Effector memory CD4-positive, alpha-beta T cell (primary cell): ENCODE results near the gene CISD1.
A peak's percentile ranks its signal among the peaks of the same experiment; 100 is the strongest.

Source experiments
- DNase-seq, 3 donors: peaks; one replicate each; pipeline ENCODE4 v3.0.0-alpha.2; 2020
- H3K27ac ChIP-seq: 2 replicates; pipeline ENCODE4 v1.7.0; 2013; ENCODE audit warnings: mild to moderate bottlenecking, low read length, moderate library complexity; ENCODE audit not compliant: insufficient read depth, poor library complexity, severe bottlenecking
- H3K27me3 ChIP-seq: replicated peaks from 2 replicates; pipeline ENCODE4 v1.7.0; 2013; ENCODE audit warnings: mild to moderate bottlenecking, low read length; ENCODE audit not compliant: insufficient read depth, control insufficient read depth, poor library complexity, severe bottlenecking
- H3K36me3 ChIP-seq: 2 replicates; pipeline ENCODE4 v1.7.0; 2013; ENCODE audit warnings: mild to moderate bottlenecking, low read length, moderate library complexity; ENCODE audit not compliant: control insufficient read depth, insufficient read depth
- H3K4me1 ChIP-seq: 2 replicates; pipeline ENCODE4 v1.7.0; 2013; ENCODE audit warnings: low read length, mild to moderate bottlenecking; ENCODE audit not compliant: control insufficient read depth, insufficient read depth, poor library complexity, severe bottlenecking
- H3K4me3 ChIP-seq: 2 replicates; pipeline ENCODE4 v1.7.0; 2013; ENCODE audit warnings: low read length, low read depth, mild to moderate bottlenecking; ENCODE audit not compliant: insufficient read depth, poor library complexity, severe bottlenecking
- H3K9me3 ChIP-seq: 2 replicates; pipeline ENCODE4 v1.7.0; 2013; ENCODE audit warnings: mild to moderate bottlenecking, low read length, moderate library complexity; ENCODE audit not compliant: control insufficient read depth

CISD1 gene

DNA sequence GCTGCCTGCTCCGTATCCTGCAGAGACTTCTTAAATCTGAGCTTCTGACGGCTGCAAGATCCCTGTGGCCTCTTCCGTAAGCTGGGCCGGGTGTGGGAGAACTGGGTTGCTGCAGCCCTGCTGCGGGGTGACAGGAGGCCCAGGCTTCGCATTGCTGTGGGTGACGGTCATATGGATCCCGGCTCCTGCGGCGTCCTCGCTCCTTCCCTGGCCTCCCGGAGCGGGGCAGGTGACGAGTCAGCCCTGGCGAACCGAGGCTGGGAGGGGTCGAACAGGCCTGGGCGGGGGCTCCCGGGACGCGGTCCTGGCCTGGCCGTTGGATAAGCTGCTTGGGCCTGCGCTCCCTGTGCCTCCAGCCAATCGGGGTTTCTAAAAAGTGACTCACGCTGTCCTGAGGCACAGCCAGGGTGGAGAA lies 58.0 kb downstream of the CISD1 start:
- Histone ChIP-seq H3K36me3 (no peaks in the 10 kb centered on the region), H3K9me3 (no peaks in the 10 kb centered on the region), H3K4me3 (no peak overlapping the region), H3K27me3 (no peaks in the 10 kb centered on the region), H3K27ac (no peak overlapping the region), H3K4me1 (peaks cover 4% of the 10 kb centered on the region)
- DNase-seq, result no peak

DNA sequence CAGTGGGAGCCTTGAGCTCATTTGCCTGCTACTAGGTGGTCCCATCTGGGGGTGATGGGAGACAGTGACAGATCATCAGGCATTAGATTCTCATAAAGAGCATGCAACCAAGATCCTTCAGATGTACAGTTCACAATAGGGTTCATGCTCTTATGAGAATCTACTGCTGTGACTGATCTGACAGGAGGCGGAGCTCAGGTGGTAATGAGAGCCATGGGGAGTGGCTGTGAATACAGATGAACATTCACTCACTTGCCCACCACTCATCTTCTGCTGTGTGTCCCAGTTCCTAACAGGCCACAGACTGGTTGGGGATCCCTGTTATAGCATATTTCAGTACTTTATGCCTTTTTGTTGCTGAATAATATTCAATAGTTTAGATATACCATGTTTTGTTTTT lies 59.3 kb downstream of the CISD1 start:
- H3K27me3 ChIP-seq, result no peaks in the 10 kb centered on the region
- H3K9me3 ChIP-seq, result no peaks in the 10 kb centered on the region
- H3K27ac ChIP-seq, result no peak overlapping the region
- no peaks in the 10 kb centered on the region for H3K4me1 ChIP-seq
- no peak for DNase-seq
- no peaks in the 10 kb centered on the region for H3K36me3 ChIP-seq
- H3K4me3 ChIP-seq, result no peak overlapping the region

DNA sequence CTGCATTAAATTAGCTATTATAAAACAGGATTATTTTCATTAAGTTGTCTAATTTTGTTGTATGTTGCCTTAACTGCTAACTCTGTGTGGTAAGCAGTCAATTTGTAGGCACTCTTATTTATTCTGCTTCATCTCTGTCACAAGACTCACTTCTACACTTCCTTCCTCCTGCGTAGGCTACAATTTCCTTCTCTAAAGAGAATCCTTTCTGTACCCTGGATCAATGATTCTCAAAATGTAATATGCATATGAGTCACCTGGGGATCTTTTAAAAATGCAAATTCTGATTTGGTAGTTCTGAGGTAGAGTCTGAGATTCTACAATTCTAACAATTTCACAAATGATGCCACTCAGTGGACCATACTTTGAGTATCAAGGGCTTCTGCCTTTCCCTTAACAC lies 61.5 kb downstream of the CISD1 start:
- Histone ChIP-seq H3K4me1 (no peaks in the 10 kb centered on the region), H3K36me3 (no peaks in the 10 kb centered on the region), H3K4me3 (no peak overlapping the region), H3K27ac (no peak overlapping the region), H3K27me3 (no peaks in the 10 kb centered on the region), H3K9me3 (no peaks in the 10 kb centered on the region)
- DNase-seq, result no peak

DNA sequence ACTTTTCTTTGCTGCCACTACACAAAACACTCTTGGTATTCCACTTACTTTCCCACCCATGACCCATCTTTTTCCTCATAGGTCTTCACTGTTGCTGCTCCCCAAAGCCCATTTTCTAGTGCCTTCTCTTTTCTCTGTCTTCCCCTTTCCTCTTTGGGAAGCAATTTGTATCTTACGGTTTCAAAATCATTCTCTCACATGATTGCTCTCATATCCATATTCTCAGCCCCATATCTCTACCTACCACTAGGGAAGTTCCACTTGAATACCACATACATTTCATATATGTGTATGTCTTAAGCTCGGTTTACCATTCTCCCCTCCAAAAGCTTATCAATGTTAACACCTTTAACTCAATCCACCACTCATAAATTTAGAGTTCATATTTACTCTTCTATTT lies 62.7 kb downstream of the CISD1 start:
- Histone ChIP-seq H3K4me1 (no peaks in the 10 kb centered on the region), H3K27ac (no peak overlapping the region), H3K36me3 (no peaks in the 10 kb centered on the region), H3K27me3 (no peaks in the 10 kb centered on the region), H3K9me3 (no peaks in the 10 kb centered on the region), H3K4me3 (no peak overlapping the region)
- DNase-seq, result no peak

DNA sequence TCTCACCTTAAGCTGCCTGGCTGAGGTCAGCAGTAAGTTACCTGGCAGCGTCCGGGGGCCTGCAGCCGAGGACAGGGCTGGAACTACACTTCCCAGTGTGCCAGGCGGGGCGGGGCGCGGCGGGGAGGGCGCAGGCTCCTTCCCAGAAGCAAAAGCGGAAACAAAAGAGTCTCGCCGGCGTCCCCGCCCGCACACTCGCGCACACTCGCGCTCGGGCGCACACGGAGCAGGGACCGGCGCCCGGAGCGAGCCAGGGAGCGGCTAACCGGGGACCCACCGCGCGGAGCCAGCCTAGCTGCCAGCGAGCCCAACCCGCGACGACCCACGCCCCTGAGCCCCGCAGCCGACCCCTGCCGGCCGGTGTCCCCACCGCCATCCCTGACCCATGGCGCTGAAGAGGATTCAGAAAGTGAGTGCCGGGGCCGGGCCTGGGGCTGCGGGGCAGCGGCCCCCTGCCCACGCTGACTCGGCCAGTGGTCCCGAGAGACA lies 65.9 kb downstream of the CISD1 start, which contains the start of gene UBE2D1:
UBE2D1 (plus strand) TSS at position 190 of the 489 bp plus-strand sequence; CDS start at position 386, 196 bp downstream.
- Histone ChIP-seq H3K4me1 (no peaks in the 10 kb centered on the region), H3K27ac (peak within 1 kb of the TSS; percentile 64), H3K4me3 (peak within 1 kb of the TSS; percentile 96), H3K36me3 (no peaks in the 10 kb centered on the region), H3K9me3 (no peaks in the 10 kb centered on the region), H3K27me3 (no peaks in the 10 kb centered on the region)
- DNase-seq, result peak; percentile 52 to 55 (median 54)

DNA sequence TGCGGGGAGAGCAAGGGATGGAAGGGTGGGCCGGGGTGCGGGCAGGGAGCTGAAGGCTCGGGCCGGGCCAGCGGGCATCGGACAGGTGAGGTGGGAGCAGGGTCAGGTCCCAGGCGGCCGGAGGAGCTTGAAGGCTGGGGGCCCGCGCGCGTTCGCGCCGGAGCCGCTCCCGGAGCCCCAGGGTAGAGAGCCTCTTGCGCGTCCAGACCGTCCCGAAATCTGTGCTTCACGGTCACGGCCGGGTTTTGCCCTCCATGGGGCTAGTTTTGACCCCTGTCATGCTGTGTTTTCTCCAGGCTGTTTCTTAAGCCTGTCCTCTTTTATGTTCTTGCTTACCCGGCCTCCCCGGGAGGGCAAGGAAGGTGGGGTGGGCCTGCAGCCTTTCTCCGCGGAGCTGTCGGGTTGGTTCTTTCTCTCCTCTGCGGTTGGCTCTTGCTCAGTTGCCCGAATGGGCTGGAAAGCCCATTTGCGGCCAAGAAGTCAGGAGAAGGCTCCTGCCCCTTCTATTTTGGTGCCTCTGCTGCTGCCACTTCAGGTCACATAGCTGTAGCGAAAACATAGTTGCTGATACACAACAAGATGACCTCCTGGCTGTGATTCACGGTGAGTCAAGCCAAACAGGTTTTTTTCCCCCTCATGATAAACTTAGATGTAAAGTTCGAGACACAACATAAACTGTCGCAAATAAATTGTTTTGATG lies 66.5 kb downstream of the CISD1 start:
- peak overlapping the region; percentile 96 for H3K4me3 ChIP-seq
- DNase-seq, result no peak
- no peaks in the 10 kb centered on the region for H3K27me3 ChIP-seq
- H3K9me3 ChIP-seq, result no peaks in the 10 kb centered on the region
- no peaks in the 10 kb centered on the region for H3K4me1 ChIP-seq
- H3K27ac ChIP-seq, result peak overlapping the region; percentile 64
- H3K36me3 ChIP-seq, result no peaks in the 10 kb centered on the region

DNA sequence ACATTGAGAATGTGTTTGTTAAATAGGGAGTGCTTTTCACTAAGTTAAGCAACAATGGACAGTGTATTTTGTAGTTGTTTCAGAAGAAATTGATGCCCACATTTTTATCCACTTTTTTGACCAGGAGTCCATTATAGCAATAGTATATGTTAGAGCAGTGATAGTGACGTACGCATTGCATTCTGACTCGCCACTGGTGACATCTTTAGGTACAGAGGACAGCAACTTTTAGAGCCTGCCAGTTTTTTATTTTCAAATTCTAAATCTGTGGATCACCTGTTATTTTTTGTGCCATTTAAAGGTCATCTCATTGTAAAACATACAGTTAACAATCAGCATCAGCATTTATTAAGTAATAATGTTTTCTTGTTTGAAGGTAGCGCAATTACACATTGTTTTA lies 67.3 kb downstream of the CISD1 start:
- Histone ChIP-seq H3K4me3 (peak overlapping the region; percentile 96), H3K4me1 (no peaks in the 10 kb centered on the region), H3K9me3 (no peaks in the 10 kb centered on the region), H3K36me3 (no peaks in the 10 kb centered on the region), H3K27ac (no peak overlapping the region), H3K27me3 (no peaks in the 10 kb centered on the region)
- no peak for DNase-seq
